ENCODE results near the gene MYBPHL.
"Not testable (repeated sequence)": the region's sequence is repeated elsewhere in the genome, so short reads cannot be mapped to it uniquely, and the experiment has no call there.

MYBPHL gene

DNA sequence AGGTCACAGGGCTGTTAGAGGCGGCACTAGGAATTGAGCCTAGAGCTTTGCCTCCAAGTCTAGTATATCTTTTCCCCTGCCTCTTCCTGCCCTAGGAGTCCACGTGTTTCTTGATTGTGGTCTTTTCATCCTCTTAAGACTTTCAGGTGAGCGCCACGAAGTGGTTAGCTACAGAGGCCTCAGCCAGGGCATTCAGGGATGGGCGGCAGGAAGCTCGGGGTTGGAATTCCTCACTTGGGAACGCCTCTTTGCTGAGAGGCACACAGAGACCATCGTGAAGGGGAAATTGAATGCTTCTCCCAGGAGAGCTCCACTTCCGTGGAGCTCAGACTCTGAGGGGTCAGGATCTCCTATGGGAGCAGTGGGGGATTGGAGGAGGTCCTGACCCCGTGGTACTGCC, 820 bp downstream of the MYBPHL start:
- not testable (repeated sequence) for DNase-seq (ENCODE audit: low read depth)

DNA sequence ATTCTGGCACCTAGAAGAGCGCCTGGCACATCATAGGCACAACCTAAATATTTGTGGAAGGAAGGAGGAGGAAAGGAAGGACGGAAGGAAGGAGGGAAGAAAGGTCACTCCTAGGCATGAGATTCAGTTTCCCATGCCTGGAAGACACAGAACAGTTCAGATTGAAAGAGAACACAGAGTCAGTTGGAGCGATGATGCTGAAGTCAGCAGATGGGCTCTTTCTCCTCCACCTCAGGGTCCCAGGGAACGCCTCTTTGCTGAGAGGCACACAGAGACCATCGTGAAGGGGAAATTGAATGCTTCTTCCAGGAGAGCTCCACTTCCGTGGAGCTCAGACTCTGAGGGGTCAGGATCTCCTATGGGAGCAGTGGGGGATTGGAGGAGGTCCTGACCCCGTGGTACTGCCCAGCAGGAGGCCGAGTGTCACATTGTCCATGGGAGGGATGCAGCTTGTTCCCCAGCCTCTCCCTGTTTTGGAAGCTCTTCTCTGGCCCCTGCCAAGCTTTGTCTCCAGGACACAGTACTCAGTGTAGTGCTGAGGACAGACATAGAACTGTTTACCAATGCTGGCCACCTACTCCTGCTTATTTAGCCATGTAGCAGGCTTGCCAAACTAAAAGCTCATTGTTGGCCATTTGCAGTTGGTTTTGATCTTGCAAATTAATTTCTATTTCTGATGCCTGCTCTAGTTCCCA, 2.4 kb downstream of the MYBPHL start:
- no peak for DNase-seq (ENCODE audit: low read depth)

DNA sequence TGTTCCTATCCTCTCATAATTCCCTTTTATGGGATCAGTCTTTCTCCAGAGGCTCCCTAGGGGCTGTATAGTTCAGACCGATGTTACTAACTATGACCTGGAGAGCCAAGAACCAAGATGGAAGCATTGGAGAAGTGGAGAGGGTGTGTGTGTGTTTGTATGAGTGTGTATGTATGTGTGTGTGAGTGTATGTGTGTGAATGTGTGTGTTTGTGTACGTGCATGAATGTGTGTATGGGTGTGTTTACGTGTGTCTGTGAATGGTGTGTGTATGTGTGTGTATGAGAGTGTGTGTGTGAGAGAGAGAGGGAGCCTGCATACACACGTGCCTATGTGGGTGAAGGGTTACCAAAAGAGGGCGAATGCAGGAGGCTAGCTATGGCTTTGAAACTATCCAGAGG, 4.9 kb downstream of the MYBPHL start:
- DNase-seq (ENCODE audit: low read depth) = no peak

DNA sequence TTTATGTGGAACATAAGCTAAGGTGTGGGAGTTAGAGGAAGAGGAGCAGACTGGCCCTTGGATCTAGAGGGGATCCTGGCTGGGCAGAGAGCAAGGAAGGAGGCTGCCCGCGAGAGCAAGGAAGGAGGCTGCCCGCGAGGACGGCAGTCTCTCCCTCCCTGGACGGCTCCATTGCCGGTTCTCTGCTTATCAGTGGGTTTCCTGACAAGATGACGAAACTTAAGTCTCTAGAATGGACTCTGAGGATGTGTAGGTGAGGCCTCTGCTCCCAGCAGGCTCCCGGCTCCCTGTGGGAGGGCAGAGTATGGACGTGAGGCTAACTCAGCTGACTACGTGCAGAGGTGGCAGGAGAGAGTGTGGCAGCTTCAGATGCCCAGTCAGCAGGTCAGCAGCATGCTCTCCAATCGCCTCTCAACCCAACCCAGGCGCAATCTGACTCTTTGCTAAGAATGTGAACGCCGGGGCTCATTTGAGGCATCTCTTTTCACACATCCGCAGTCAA, 6.1 kb downstream of the MYBPHL start:
- no peak for DNase-seq (ENCODE audit: low read depth)

- no peak for DNase-seq (ENCODE audit: low read depth)
These were observed 7.1 kb downstream of the MYBPHL start for GRCh38 chr1:109299558-109300343.

GRCh38 chr1:109298666-109299557, 7.9 kb downstream of the MYBPHL start:
- no peak for DNase-seq (ENCODE audit: low read depth)

DNA sequence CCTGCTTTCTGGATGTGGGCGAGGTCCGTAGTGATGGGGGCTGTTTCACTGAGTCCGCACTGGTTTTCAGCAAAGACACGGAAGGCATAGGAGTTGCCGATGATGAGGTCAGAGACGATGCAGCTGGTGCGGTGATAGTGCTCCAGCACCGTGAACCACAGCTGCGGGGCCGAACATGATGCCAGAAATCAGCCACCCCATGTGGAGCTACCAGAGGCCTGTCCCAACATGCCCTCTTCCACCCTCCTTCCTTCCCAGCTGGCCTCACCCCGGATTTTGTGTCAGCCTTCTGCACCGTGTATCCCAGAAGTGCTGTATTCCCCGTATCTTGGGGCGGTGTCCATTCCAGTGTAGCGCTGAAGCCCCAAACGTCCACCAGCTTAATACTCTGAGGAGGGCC, 10.0 kb downstream of the MYBPHL start:
- no peak for DNase-seq (ENCODE audit: low read depth)

DNA sequence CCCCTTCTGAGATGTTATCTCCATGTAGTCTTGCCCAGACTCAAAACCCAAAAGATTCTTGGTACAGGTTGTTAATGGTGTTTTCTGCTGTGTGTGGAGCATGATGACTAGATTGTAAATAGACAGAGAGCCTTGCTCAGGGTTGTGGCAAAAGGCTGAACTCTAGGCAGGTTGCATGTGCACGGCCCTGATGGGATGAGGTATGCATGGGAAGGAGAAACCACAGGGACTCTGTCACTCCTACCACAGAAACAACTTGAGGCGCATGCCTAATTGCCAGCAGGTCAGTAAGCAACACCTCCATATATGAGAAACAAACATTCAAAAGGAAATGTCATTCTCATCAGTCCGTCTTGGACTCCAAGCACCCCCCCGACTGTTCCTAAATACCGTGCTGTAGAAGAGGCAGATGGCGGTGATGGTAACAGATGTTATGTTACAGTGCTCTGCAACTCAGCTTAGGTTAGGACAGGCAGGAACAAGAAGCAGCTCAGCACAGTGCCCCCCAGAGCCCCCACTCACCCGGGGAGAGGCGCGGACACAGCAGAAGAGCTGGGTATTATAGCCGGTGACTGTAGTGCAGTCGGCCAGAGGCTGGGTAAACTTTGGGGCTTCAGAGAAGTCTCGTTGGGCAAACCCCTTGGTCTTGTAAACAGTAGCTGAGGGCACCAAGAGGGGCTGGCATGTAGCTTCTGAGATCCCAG, 10.9 kb downstream of the MYBPHL start:
- DNase-seq (ENCODE audit: low read depth) = no peak

DNA sequence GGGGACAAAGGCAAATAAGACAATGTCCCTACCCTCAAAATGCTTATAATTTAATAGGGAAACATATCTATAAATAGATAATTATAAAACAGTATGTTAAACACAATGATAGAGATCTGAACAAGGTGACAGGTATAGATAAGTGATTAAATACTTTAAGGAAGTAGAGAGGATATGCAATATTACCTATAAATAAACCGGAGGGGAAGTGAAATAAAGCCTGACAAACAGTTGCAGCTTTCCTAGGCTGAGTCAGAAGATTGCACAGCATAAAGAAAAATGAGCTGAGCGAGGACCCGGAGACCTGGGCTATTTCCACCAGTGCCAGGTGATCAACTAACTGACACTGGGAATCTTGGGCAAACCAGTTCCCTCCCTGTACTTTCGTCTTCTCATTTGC, 12.3 kb downstream of the MYBPHL start:
- DNase-seq (ENCODE audit: low read depth) = no peak

DNA sequence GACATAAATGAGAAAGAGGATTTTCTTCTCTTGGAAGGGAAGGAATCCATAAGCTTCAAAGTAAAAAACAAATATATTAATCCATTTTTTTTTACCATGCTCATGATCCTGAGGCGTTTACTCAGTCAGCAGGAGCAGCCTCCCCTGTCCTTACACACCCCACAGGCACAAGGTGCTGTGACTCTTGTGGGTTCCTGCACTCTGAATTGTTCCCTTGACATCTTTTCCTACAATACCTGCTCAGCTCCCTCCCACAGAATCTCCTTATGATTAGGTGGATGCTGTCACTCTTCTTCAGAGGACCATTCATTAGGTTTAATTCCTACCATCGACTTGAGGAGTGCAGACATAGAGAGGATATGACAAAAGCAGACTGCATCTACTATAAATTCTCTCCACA, 13.8 kb downstream of the MYBPHL start:
- DNase-seq (ENCODE audit: low read depth) = no peak

GRCh38 chr1:109292364-109292763, 14.4 kb downstream of the MYBPHL start:
- DNase-seq (ENCODE audit: low read depth) = no peak

DNA sequence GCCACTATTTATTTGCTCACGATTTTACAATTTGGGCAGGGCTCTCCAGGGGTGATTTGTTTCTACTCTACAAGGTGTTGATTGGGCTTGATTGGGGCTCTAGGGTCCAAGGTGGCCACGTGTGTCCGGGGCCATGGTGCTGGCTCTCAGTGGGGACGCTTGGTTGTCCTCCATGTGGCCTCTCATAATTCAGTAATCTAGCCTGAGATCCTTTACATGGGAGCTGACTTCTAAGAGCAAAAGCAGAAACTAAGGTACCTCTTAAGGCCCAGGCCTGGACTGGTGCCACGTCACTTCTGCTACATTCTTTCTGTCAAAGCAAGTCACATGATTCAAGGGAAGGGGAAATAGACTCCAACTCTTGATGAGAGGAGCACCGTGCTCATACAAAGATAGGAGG, 15.8 kb downstream of the MYBPHL start:
- DNase-seq (ENCODE audit: low read depth) = no peak

GRCh38 chr1:109290137-109290536, 16.7 kb downstream of the MYBPHL start:
- no peak for DNase-seq (ENCODE audit: low read depth)

- DNase-seq (ENCODE audit: low read depth) = not testable (repeated sequence)
These were observed 20.0 kb downstream of the MYBPHL start for GRCh38 chr1:109286762-109287161.

DNA sequence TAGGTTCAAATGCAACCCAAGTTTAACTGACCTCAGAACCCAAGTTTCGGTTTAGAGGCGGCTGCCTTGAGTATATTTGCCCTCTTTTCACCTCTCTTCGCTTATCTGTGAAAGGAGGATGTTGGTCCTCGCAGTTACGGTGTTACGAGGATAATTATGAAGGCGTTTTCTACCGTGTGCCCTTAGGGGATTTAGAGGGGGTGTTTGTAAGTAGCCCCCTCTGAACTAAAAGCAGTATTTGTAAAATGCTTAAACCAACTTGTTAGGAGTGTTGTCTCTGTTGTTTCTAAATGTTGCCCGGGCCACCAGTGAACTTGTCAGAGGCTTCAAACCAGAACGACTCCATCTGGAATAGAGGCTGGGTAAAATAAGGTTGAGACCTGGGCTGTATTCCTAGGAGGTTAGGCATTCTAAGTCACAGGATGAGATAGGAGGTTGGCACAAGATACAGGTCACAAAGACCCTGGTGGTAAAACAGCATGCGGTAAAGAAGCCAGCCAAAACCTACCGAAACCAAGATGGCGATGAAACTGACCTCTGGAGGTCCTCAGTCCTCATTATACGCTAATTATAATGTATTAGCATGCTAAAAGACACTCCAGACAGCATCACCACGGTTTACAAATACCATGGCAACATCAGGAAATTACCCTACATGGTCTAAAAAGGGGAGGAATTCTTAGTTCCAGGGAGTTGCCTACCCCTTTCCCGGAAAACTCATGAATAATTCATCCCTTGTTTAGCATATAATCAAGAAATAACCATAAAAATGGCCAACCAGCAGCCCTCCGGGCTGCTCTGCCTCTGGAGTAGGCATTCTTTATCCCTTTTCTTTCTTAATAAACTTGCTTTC, 22.8 kb downstream of the MYBPHL start:
- no peak for DNase-seq (ENCODE audit: low read depth)

DNA sequence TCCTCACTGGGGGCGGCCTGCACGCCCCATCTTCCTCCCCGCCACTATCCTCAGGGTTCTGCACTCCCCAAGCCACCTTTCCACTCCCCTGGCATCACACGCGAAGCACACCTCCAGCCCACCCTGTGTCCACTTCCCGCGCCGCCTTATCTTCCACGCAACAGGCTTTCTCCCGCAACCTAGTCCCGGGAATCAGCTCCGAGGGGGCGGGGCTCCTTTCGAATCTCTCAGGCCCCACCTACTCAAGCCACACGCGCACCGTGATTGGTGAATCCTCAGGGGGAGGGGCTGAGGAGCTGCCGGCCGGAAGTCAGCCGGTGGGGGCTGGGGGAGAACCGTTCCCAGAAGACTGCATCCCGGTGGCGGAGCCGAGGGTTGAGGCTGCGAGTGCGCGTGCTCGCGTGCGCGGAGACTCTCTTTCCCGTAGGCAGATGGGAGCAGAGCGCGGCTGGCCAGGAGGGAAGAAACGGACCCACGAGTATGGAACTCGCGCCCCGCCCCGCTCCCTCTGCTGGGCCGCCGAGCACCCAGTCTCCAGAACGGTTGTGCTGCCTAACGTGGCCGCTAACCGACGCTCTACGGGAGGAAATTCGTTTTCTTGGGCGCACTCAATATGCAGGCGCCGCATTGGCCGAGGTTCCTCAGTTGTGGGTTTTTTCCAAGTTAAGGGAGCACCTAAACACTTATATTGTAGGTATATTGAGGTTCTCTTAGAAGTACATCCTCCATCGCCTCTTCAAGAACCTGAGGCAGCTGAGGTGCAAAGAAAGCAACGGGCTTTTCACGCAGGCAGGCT, 23.7 kb downstream of the MYBPHL start, which contains the start of gene PSRC1:
PSRC1 (minus strand) TSS at position 194 of the 796 bp plus-strand sequence.
- DNase-seq (ENCODE audit: low read depth) = peak; percentile 84

- no peak for DNase-seq (ENCODE audit: low read depth)
These were observed 24.3 kb downstream of the MYBPHL start for GRCh38 chr1:109282497-109282951.

DNA sequence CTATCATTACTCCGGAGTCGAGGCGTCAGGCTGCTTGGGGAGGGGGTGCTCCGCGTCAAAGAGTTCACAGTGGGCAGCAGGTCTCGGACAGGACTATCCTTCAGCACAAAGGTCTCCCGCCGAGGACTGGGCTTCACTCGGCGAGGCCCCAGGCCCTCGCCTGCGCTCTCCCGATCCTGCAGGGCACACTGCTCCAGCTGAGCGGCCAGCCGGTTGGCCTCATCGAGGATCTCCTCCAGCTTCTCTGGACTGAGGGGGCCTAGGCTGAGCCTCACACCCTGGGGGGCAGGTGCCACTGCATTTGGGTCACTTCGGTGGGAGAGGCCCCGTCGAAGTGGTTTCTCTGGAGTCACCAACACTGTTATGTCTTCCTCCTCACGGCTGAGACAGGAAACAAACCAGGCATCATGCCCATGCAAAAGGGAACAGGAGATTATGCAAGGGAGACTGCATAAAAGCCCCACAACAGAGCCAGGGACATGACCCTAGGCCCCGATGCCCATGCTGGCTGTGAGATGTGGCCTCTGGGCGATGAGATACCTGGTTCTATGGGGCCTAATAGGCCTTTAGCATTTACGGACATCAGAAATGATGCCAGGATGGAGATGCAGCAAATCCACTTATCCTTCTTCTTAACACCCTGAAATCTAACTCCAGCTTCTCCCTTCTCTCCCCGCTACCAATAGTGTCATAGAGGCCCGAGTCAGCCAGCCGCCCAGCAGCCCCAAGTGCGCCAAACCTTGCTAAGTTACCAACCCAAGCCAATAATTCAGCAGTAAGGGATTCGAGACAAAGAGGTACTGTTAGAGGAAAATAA, 24.9 kb downstream of the MYBPHL start:
- no peak for DNase-seq (ENCODE audit: low read depth)

GRCh38 chr1:109280862-109281261, 25.9 kb downstream of the MYBPHL start:
- DNase-seq (ENCODE audit: low read depth) = no peak
